H54 (cell line): ENCODE measurements around the gene RNF123.

ENCODE experiments used
- DNase-seq: peaks from one replicate; pipeline ENCODE4 v3.0.0; 2011; ENCODE audit warnings: low spot score, mixed read lengths; ENCODE audit not compliant: insufficient read length
- FAIRE-seq: peaks from 3 replicates; lab custom pipeline; 2011; peaks lifted over from hg19 to GRCh38; lab: Jason Lieb, UNC
- POLR2A ChIP-seq: IDR thresholded peaks from 2 replicates; pipeline ENCODE4 v1.6.1; 2011; ENCODE audit warnings: low read depth, mild to moderate bottlenecking, low read length

The RNF123 gene

DNA sequence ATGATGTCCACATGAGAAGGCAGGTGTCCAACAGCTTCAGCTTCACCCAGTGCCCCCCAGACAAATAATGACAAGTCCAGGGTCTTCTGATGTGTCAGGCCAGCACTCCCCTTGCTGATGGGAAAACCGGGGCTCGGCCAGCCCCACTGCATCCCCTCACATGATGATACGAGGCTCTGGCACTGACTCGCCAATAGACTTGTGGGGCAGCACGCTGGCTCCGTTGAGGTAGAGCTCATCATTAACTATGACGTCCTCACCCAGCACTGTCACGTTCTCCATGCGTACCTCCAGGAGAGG is 32.2 kb downstream of the RNF123 start:
- no peak for TF ChIP-seq POLR2A
- no peak for DNase-seq
- FAIRE-seq, result no peak

DNA sequence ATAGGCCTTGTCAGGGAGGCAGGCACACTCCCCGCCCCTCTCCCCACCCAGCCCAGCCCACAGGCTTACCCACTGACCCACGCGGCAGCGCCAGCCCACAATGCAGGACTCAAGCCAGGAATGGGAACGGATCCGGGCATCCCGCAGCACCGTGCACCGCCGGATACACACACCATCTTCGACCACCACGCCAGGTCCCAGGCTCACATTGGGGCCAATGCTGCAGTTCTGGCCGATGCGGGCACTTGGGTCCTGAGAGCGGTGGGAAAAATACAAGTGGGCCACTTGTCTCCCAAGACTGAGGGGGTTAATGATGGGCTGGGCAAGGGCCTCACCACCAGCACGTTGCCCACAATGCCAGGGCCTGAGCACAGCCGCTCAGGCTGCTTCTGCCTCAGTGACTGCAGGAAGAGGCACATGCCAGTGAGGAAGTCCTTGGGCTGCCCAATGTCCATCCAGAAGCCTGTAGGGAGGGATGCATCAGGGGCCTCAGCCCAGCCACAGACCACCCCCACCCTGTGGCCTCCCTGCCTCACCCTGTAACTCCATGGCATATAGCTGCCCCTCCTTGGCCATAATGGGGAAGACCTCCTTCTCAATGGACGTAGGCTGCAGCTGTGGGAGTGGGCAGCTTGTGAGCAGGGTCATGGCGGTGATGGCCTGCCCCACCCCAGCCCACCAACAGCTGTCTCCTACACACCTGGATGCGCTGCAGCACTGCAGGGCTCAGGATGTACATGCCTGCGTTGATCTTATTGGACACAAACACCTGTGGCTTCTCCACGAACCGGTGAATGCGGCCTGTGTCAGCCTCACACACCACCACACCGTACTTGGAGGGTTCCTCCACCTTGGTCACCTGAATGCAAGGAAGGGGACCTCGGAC is 32.8 kb downstream of the RNF123 start:
- FAIRE-seq, result no peak
- DNase-seq, result no peak
- TF ChIP-seq POLR2A, result no peak

DNA sequence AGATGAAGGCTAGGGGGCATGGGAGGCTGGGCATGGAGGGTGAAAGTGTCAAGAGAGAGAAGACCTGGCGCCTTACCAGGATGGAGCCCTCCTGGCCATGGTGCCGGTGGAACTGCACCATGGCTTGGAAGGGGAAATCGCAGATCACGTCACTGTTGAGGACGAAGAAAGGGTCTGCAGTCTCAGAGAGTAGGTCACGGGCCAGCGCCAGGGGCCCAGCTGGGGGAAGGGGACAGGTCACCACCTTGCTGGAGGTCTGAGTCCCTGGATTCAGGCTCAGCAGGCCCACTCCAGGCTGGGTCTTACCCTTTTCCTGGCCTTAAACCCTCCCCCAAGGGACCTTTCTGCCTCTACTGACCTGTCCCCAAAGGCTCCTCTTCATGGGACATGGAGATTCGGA is 33.5 kb downstream of the RNF123 start:
- TF ChIP-seq POLR2A, result no peak
- no peak for DNase-seq
- no peak for FAIRE-seq

DNA sequence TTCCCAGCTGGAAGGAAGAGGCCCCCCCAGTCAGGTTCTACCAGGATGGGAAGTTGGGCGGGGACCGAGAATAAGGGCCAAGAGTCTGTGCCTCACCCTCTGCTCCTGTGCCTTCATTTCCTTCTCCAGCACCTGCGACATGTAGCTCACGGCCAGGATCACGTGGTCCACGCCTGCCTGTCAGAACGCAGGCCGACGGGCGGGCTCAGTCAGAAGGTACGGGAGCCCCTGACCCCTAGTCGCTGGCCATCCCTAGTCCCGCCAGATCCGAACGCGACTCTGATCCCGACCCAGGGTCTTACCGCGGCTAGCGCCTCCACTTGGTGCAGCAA is 33.9 kb downstream of the RNF123 start:
- FAIRE-seq (no peak), DNase-seq (no peak)
- TF ChIP-seq POLR2A, result no peak

DNA sequence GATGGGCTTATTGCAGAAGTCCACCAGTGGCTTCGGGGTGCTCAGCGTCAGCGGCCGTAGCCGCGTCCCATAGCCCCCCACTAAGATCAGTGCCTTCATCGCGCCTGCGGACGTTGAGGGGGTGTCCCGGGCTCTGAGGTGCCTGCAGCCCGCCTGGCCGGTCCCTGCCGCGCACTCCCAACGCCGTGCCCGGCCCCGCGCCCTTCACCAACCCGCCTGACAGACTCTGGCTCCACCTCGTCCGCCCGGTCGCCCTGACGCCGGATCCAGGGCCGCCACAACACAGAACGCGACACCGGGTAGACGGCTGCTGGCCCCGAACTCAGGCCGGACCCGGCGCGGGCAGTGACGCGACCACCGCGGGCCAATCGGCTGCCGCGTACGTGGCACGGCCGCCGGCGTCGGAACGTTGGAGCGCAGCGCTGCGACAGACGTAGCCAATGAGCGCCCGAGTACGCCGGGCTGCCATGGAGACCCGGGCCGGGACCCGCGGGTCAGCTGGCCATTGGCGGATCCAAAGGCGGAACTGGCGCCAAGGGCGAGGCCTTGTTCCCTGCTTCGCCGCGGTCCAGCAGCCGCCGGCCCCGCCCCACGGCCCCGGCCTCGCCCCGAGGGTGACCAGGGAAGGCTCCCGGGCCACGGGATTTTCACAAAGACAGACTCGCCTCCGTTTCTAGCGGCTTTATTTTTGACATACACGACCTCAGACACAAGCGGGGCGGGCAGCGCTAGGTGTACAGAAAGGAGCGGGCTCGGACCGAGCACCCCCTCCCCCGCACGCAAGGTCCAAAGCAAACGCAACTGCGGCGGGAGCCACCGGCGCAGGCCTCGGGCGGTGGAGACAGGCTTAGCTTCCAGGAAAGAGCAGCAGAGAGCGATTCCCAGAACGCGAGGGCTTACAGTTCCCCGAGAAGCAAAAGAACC is 34.5 kb downstream of the RNF123 start, which contains the start of gene GMPPB:
TSS of gene GMPPB (minus strand) at position 324 of the 924 bp plus-strand sequence. CDS start at position 99, 225 bp downstream.
- FAIRE-seq (peak; percentile 20), DNase-seq (peak; percentile 99)
- TF ChIP-seq POLR2A, result peak; percentile 65

DNA sequence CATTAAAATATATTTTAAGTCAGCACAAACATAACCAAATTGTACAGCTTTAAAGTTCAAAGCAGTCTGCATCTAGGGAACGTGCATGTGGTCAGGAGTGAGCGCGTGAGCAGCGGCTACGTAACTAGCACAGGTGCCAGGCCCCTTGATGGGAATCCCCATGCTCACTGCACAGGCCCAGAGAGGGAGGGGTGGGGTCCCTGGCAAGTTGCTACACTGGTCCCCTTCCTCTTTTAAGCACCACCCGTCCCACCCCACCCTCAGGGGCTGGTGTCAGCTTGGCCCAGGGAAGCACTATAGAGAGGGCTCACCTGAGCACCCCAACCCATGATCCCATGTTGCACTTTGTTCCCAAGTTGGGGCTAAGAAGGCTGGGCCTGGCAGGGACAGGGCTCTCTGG is 35.2 kb downstream of the RNF123 start:
- FAIRE-seq (no peak), DNase-seq (no peak)
- TF ChIP-seq POLR2A, result no peak

DNA sequence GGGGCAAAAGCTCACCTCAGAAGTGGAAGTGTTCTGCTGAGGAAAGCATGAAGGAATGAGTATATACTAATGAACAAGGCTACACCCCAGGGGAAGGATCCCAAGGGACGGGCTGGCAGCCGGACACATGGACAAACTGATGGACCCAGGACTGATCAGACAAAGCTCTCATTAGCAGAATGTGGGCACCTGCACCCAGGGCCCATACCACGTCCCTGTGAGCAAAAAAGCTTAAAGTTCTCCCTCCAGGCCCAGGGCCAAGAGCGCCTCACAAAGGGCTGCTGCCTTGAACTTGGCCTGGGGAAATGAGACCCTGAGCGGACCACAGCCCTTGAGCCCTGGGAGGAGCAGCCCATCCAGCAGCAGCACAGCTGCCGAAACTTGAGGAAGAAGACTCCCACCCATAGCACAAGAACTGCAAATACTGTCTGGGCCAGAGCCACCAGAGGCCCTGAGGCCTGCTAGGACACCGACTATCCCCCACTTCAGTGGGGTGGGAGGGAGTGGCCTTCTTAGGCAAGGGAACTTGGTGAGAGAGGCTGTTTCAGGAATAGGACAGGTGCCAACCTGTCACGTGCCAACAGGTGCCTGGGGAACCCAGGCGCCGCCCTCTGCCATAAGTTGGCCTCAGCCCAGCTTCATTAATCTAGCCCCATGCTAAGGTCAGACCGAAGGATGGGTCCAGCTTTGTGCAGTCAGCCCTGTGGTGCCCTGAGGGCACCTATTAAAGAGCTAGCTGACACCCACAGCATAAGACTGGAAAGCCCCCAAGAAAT is 36.7 kb downstream of the RNF123 start:
- no peak for TF ChIP-seq POLR2A
- DNase-seq (no peak), FAIRE-seq (no peak)

DNA sequence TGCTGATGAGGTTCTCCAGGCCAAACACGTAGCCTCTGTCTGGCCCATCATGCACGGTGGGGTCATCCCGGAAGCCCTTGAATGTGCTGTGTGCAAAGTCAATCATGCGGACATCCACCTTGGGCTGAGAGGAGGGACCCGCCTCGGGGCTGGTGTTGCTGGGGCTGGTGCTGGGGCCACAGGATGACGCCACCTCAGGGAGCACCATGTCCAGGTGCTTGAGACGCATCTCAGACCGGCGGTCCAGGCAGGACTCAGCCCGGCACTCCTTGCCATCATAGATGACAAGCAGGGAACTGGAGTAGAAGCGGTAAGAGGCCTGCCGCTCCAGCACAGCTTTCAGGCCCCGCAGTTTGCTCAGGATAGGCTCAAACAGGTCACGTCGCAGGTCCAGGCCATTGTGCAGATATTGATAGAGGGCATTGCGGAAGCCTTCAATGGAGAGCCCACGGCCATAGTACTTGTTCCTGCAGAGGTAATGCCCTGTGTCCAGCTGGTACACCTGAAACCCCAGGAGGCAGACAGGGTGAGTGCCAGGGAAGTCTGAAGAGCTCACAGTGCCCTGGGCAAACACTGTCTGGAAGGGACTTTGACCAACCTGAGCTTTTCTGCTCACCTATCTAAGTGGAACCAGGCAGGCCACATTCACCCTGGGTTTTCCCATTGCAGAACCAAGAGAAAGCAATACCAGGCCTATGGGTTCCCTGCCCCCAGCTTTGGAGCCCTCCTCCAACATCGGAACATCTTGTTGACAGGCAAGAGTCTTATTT is 38.0 kb downstream of the RNF123 start:
- DNase-seq, result no peak
- no peak for TF ChIP-seq POLR2A
- FAIRE-seq, result no peak

DNA sequence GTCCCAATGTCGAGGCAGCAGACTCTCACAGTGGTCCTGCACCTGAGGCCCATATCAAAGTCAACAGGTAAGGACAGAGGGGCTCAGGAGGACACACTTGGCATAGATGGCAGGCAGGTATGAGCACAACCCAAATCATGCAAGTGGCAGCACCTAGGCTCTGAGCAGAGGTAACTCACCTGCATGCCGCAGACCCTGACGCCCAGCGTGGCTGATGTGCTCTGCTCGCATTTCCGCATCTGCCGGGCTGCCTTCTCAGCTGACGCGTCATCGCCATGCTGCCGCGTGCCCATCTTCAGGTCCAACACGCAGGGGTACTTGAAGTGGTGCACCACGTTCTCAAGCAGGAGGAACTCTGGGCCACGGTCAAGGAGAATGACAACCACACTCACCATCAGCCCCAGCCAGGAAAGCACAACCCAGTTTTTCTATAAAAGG is 38.6 kb downstream of the RNF123 start:
- DNase-seq, result no peak
- no peak for TF ChIP-seq POLR2A
- no peak for FAIRE-seq

DNA sequence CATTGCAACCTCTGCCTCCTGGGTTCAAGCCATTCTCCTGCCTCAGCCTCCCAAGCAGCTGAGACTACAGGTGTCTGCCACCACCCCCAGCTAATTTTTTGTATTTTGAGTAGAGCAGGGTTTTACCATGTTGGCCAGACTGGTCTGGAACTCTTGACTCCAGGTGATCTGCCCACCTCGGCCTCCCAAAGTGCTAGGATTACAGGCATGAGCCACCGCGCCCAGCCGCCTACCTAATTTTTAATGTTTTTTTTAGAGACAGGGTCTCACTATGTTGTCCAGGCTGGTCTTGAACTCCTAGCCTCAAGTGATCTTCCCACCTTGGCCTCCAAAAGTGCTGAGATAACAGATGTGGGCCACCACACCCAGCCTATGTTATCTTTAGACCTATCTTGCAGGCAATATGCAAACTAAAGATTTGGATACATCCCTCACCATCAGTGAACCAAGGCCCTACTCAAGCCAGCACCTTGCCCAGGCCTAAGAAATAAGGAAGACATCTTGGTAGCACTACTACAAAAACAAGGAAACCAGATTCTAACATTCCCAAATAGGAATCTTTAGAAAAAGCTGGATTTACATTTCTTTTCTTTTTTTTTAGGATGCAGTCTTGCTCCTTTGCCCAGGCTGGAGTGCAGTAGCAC is 40.7 kb downstream of the RNF123 start:
- TF ChIP-seq POLR2A, result no peak
- FAIRE-seq (no peak), DNase-seq (no peak)

DNA sequence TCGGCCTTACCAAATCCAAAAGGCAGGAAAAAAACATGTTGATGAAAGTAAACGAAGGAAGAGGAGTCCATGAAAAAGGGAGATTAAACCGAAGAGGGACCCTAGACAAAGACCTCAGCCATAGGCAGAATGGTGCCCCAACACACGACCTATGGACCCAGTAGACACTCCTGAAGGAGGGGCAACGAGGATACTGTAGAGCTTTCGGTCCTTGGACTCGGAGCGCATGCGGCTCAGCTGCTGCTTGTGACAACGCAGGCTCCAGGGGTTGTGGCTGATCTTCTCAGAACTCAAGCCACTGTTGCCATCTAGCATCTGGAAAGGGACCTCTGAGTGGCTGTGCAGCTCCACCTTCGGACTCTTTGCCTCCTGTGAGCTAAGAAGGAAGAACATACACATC is 43.2 kb downstream of the RNF123 start:
- no peak for TF ChIP-seq POLR2A
- FAIRE-seq, result no peak
- DNase-seq, result no peak

DNA sequence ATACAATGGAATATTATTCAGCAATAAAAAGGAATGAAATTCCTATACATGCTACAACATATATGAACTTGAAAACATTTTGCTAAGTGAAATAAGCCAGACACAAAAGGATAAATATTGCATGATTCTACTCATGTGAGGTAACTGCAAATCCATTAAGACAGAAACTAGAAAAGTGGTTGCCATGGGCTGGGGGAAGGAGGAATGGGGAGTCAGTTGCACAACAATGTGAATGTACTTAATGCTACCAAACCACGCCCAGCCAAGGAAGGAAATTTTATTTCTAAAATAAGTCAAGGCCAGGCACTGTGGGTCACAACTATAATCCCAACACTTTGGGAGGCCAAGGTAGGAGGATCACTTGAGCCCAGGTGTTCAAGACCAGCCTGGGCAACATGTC is 44.2 kb downstream of the RNF123 start:
- FAIRE-seq (no peak), DNase-seq (no peak)
- TF ChIP-seq POLR2A, result no peak
